BE2C (cell line): ENCODE data around the gene TM9SF4. TPM values are rescaled to one million over a fixed set of nuclear protein-coding genes. Genes with fewer than 3 reads are reported as not detected.
A peak's percentile ranks its signal among the peaks of the same experiment; 100 is the strongest.

Source experiments
- DNase-seq: peaks from one replicate; pipeline ENCODE4 v3.0.0-alpha.2; 2020
- H3K27me3 ChIP-seq: fragments of 250-450 bp; sonication (Bioruptor Pico); 2 replicates; pipeline ENCODE4 v1.5.1; 2020; ENCODE audit warnings: mild to moderate bottlenecking
- H3K36me3 ChIP-seq: fragments of 250-450 bp; sonication (Bioruptor Pico); 2 replicates; pipeline ENCODE4 v1.5.1; 2020; ENCODE audit warnings: mild to moderate bottlenecking
- H3K4me1 ChIP-seq: fragments of 250-450 bp; sonication (Bioruptor Pico); 2 replicates; pipeline ENCODE4 v1.5.1; 2020
- H3K4me3 ChIP-seq: 2 replicates; pipeline ENCODE4 v1.5.1; 2011; ENCODE audit warnings: low read depth, low read length
- H3K9me3 ChIP-seq: fragments of 250-450 bp; sonication (Bioruptor Pico); 2 replicates; pipeline ENCODE4 v1.5.1; 2020
- polyA plus RNA-seq: library from polyadenylated mRNA; unstranded; fragments of >200 nt; gene quantifications from one replicate; pipeline ENCODE4 v1.2.1, GENCODE V29; 2012; ENCODE audit warnings: low read depth, missing spikeins; ENCODE audit not compliant: insufficient read length, insufficient read depth
- TF ChIP-seq, protein P1 (sequence below): IDR thresholded peaks from 2 replicates; pipeline ENCODE4 v1.5.1; 2012; ENCODE audit warnings: mild to moderate bottlenecking, low read depth, low read length

The TM9SF4 gene
- polyA plus RNA-seq: 52.3 TPM

- Histone ChIP-seq H3K27me3 (peaks cover 19% of the 10 kb centered on the region), H3K4me1 (no peaks in the 10 kb centered on the region; the same call in 1 of the 2 replicates), H3K36me3 (peaks cover 4% of the 10 kb centered on the region), H3K9me3 (no peaks in the 10 kb centered on the region; the same call in 1 of the 2 replicates), H3K4me3 (peak within 1 kb of the TSS; percentile 98)
- TF ChIP-seq, protein P1, sequence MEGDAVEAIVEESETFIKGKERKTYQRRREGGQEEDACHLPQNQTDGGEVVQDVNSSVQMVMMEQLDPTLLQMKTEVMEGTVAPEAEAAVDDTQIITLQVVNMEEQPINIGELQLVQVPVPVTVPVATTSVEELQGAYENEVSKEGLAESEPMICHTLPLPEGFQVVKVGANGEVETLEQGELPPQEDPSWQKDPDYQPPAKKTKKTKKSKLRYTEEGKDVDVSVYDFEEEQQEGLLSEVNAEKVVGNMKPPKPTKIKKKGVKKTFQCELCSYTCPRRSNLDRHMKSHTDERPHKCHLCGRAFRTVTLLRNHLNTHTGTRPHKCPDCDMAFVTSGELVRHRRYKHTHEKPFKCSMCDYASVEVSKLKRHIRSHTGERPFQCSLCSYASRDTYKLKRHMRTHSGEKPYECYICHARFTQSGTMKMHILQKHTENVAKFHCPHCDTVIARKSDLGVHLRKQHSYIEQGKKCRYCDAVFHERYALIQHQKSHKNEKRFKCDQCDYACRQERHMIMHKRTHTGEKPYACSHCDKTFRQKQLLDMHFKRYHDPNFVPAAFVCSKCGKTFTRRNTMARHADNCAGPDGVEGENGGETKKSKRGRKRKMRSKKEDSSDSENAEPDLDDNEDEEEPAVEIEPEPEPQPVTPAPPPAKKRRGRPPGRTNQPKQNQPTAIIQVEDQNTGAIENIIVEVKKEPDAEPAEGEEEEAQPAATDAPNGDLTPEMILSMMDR: no peak
- DNase-seq: peak; percentile 93
These were observed at the start of gene TM9SF4 for GRCh38 chr20:32109392-32110172. TM9SF4 (plus strand) TSS chr20:32109714; CDS start chr20:32109741, 27 bp downstream.

GRCh38 chr20:32062776-32063170 lies 46.7 kb upstream of the TM9SF4 start:
- H3K4me3 ChIP-seq: no peak overlapping the region
- TF ChIP-seq, protein P1: no peak
- no peak for DNase-seq
- no peaks in the 10 kb centered on the region for H3K9me3 ChIP-seq
- H3K27me3 ChIP-seq: peaks cover 47% of the 10 kb centered on the region
- no peaks in the 10 kb centered on the region for H3K4me1 ChIP-seq
- H3K36me3 ChIP-seq: no peaks in the 10 kb centered on the region

- Histone ChIP-seq H3K9me3 (no peaks in the 10 kb centered on the region), H3K36me3 (no peaks in the 10 kb centered on the region), H3K27me3 (peaks cover 37% of the 10 kb centered on the region), H3K4me3 (no peak overlapping the region), H3K4me1 (no peaks in the 10 kb centered on the region)
- no peak for DNase-seq
- TF ChIP-seq, protein P1: no peak
These were observed 45.8 kb upstream of the TM9SF4 start for GRCh38 chr20:32063695-32064094.

GRCh38 chr20:32064667-32065066 lies 44.8 kb upstream of the TM9SF4 start:
- no peaks in the 10 kb centered on the region for H3K36me3 ChIP-seq
- no peaks in the 10 kb centered on the region for H3K4me1 ChIP-seq
- H3K27me3 ChIP-seq: peaks cover 29% of the 10 kb centered on the region
- H3K4me3 ChIP-seq: no peak overlapping the region
- DNase-seq: no peak
- TF ChIP-seq, protein P1: no peak
- H3K9me3 ChIP-seq: no peaks in the 10 kb centered on the region

DNA sequence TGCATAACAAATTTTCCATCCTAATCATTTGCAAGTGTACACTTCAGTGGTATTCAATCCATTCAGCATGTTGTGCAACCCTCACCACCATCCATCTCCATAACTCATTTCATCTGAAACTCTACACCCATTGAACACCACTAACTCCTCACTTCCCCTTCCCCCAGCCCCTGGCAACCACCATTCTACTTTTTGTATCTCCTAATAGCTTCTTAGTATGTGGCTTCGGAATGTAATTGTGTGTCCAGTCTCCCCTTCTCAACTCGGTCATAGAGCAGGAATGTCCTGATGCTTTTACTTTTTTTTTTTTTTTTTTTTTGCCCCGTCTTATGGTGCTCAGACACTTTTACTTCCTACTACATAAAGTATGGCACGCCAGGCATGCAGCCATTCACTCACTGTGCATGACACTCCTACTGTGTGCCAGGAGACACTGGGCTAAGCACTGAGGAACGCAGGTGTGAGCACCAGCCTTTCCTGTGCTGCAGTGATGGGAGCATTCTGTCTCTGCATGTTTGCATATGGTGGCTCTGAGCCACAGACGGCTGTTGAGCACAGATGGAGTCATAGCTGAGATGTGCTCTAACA lies 42.2 kb upstream of the TM9SF4 start:
- no peak overlapping the region for H3K4me3 ChIP-seq
- H3K36me3 ChIP-seq: no peaks in the 10 kb centered on the region
- H3K9me3 ChIP-seq: no peaks in the 10 kb centered on the region
- no peak for DNase-seq
- peaks cover 11% of the 10 kb centered on the region for H3K27me3 ChIP-seq
- H3K4me1 ChIP-seq: no peaks in the 10 kb centered on the region
- TF ChIP-seq, protein P1: no peak

DNA sequence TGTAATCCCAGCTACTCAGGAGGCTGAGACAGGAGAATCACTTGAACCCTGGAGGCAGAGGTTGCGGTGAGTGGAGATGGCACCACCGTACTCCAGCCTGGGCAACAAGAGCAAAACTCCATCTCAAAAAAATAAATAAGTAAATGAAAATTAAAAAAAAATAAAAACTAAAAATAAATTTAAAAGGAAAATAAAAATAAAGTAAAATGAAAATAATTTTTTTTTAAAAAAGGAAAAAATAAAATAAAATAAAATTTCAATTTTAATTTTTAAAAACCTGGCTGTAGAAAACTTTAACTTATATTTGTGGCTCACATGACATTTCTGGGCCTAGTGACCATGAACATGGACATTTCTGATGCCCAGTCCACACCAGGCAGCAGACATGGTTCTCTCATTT lies 41.3 kb upstream of the TM9SF4 start:
- peaks cover 3% of the 10 kb centered on the region for H3K27me3 ChIP-seq
- DNase-seq: no peak
- TF ChIP-seq, protein P1: no peak
- H3K4me1 ChIP-seq: no peaks in the 10 kb centered on the region
- H3K36me3 ChIP-seq: no peaks in the 10 kb centered on the region
- no peak overlapping the region for H3K4me3 ChIP-seq
- H3K9me3 ChIP-seq: no peaks in the 10 kb centered on the region
